Neural cell (in vitro differentiated cells): ENCODE measurements around the gene KIF14.

ENCODE experiments used
- EP300 ChIP-seq: fragments of 450-650 bp; conservative IDR thresholded peaks from 2 replicates; pipeline ENCODE4 v1.6.1; 2014; ENCODE audit warnings: antibody characterized with exemption, mild to moderate bottlenecking, moderate library complexity; ENCODE audit not compliant: poor library complexity, severe bottlenecking
- EZH2 ChIP-seq: fragments of 200-600, 300-800 bp; shearing (Covaris generic), sonication (generic); IDR thresholded peaks from 2 replicates; pipeline ENCODE4 v1.6.1; 2014; ENCODE audit warnings: antibody characterized with exemption, low read length, borderline replicate concordance, mild to moderate bottlenecking; ENCODE audit not compliant: insufficient read depth, poor library complexity, severe bottlenecking
- POLR2AphosphoS5 ChIP-seq: IDR thresholded peaks from 2 replicates; pipeline ENCODE4 v1.6.1; 2012
- TF ChIP-seq, protein P1 (sequence below): fragments of 450-650 bp; IDR thresholded peaks from 2 replicates; pipeline ENCODE4 v1.5.1; 2014; ENCODE audit warnings: antibody characterized with exemption, mild to moderate bottlenecking, moderate library complexity; ENCODE audit not compliant: poor library complexity, severe bottlenecking

DNA sequence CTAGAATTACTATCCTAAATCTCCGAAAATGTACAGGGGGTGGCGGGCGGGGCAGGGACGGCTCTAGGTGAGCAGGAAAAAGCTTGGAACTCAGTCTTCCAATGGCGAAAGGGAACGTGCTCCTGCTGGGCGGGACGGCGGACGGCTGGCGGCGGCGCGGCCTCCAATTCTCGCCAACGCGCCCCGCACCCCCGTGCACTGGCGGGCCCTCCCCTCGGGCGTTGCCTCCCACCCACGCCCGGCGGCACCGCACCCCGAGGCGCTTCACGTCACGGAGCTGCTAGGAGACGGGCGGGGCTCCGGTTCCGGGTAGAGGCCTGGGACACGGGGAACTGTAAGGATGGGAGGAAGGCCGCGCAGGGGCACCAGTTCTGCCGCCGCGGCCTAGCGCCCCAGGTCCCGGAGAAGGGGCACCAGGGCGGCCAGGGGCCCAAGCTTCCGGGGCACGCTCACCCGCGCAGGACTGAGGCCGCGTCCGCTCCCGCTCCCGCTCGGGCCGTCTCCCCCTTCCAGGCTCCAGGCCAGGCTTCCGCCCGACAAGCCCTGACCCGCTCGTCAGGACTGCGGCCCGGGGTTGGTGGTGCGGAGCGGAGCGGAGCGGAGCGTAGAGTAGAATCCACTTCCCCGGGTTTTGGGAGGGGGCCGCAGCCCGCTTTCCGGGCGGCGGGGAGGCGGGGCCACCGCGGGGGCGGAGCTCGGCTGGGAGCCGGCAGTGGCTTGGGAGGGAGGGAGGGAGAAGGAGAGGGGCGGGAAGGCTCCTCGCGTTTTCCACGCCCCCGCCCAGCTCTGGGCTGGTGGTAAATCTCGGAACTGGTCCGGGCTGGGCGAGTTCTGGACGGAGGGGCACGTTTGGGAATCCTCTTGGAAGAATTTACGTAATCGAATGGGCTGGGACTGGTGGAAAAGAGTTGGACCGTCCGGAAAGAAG lies 49.0 kb upstream of the KIF14 start, which contains the start of gene DDX59:
- TF ChIP-seq, protein P1, sequence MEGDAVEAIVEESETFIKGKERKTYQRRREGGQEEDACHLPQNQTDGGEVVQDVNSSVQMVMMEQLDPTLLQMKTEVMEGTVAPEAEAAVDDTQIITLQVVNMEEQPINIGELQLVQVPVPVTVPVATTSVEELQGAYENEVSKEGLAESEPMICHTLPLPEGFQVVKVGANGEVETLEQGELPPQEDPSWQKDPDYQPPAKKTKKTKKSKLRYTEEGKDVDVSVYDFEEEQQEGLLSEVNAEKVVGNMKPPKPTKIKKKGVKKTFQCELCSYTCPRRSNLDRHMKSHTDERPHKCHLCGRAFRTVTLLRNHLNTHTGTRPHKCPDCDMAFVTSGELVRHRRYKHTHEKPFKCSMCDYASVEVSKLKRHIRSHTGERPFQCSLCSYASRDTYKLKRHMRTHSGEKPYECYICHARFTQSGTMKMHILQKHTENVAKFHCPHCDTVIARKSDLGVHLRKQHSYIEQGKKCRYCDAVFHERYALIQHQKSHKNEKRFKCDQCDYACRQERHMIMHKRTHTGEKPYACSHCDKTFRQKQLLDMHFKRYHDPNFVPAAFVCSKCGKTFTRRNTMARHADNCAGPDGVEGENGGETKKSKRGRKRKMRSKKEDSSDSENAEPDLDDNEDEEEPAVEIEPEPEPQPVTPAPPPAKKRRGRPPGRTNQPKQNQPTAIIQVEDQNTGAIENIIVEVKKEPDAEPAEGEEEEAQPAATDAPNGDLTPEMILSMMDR, result peak; percentile 27
- TF ChIP-seq POLR2AphosphoS5 (no peak), EZH2 (no peak), EP300 (peak; percentile 47)
